ENCODE data around the gene TBC1D1. TPM values are rescaled to one million over a fixed set of nuclear protein-coding genes. Genes with fewer than 3 reads are reported as not detected.

TBC1D1 gene
- polyA plus RNA-seq, 3 donors from 2014 or later: 15.2 to 33.3 (median 18.0) TPM

GRCh38 chr4:38040619-38041018 lies 149.7 kb downstream of the TBC1D1 start:
- H3K4me1 Mint-ChIP-seq: no peaks in the 10 kb centered on the region
- H3K36me3 Mint-ChIP-seq: peaks cover 25 to 44% (median 32%) of the 10 kb centered on the region in 3 donors
- DNase-seq: no peak
- H3K9me3 Mint-ChIP-seq: no peaks in the 10 kb centered on the region
- no peak overlapping the region for H3K4me3 Mint-ChIP-seq
- H3K27me3 Mint-ChIP-seq (ENCODE audit: low read depth in 3 of 3): peaks cover 0 to 3% (median 0%) of the 10 kb centered on the region in 3 donors
- no peak overlapping the region for H3K27ac Mint-ChIP-seq

GRCh38 chr4:38044060-38044459 lies 153.2 kb downstream of the TBC1D1 start:
- DNase-seq: no peak
- Mint-ChIP-seq H3K9me3 (no peaks in the 10 kb centered on the region), H3K4me3 (no peak overlapping the region), H3K27me3 (ENCODE audit: low read depth in 3 of 3) (peaks cover 0 to 3% (median 0%) of the 10 kb centered on the region in 3 donors), H3K4me1 (no peaks in the 10 kb centered on the region), H3K27ac (no peak overlapping the region), H3K36me3 (peaks cover 17 to 49% (median 35%) of the 10 kb centered on the region in 3 donors)

GRCh38 chr4:38045289-38045988 lies 154.6 kb downstream of the TBC1D1 start:
- Mint-ChIP-seq H3K27ac (no peak overlapping the region), H3K27me3 (ENCODE audit: low read depth in 3 of 3) (peaks cover 0 to 6% (median 0%) of the 10 kb centered on the region in 3 donors), H3K4me1 (no peaks in the 10 kb centered on the region), H3K9me3 (no peaks in the 10 kb centered on the region), H3K4me3 (no peak overlapping the region), H3K36me3 (peaks cover 17 to 56% (median 38%) of the 10 kb centered on the region in 3 donors)
- no peak for DNase-seq

GRCh38 chr4:38046727-38047489 lies 156.0 kb downstream of the TBC1D1 start:
- Mint-ChIP-seq H3K4me1 (no peaks in the 10 kb centered on the region), H3K9me3 (no peaks in the 10 kb centered on the region), H3K4me3 (no peak overlapping the region), H3K27me3 (ENCODE audit: low read depth in 3 of 3) (peaks cover 0 to 6% (median 0%) of the 10 kb centered on the region in 3 donors), H3K36me3 (peaks cover 17 to 58% (median 40%) of the 10 kb centered on the region in 3 donors), H3K27ac (no peak overlapping the region)
- DNase-seq: no peak

GRCh38 chr4:38049545-38050170 lies 158.8 kb downstream of the TBC1D1 start:
- no peaks in the 10 kb centered on the region for H3K9me3 Mint-ChIP-seq
- peaks cover 0 to 7% (median 0%) of the 10 kb centered on the region in 3 donors for H3K27me3 Mint-ChIP-seq (ENCODE audit: low read depth in 3 of 3)
- H3K36me3 Mint-ChIP-seq: peaks cover 16 to 50% (median 34%) of the 10 kb centered on the region in 3 donors
- H3K27ac Mint-ChIP-seq: peak overlapping the region in 1 of 6 donors; percentile 62
- DNase-seq: no peak
- H3K4me3 Mint-ChIP-seq: no peak overlapping the region
- no peaks in the 10 kb centered on the region for H3K4me1 Mint-ChIP-seq

- no peak for DNase-seq
- Mint-ChIP-seq H3K4me3 (no peak overlapping the region), H3K27me3 (ENCODE audit: low read depth in 3 of 3) (peaks cover 0 to 9% (median 0%) of the 10 kb centered on the region in 3 donors), H3K4me1 (no peaks in the 10 kb centered on the region), H3K9me3 (no peaks in the 10 kb centered on the region), H3K27ac (no peak overlapping the region), H3K36me3 (peaks cover 14 to 51% (median 30%) of the 10 kb centered on the region in 3 donors)
These were observed 159.9 kb downstream of the TBC1D1 start for GRCh38 chr4:38050560-38051350.

GRCh38 chr4:38055566-38055965 lies 164.7 kb downstream of the TBC1D1 start:
- no peak for DNase-seq
- Mint-ChIP-seq H3K9me3 (no peaks in the 10 kb centered on the region), H3K27me3 (ENCODE audit: low read depth in 3 of 3) (peaks cover 0 to 6% (median 2%) of the 10 kb centered on the region in 3 donors), H3K4me3 (no peak overlapping the region), H3K27ac (no peak overlapping the region), H3K4me1 (no peaks in the 10 kb centered on the region), H3K36me3 (peaks cover 15 to 57% (median 36%) of the 10 kb centered on the region in 3 donors)

GRCh38 chr4:38056011-38056685 lies 165.3 kb downstream of the TBC1D1 start:
- no peak overlapping the region for H3K27ac Mint-ChIP-seq
- peaks cover 15 to 57% (median 31%) of the 10 kb centered on the region in 3 donors for H3K36me3 Mint-ChIP-seq
- no peak overlapping the region for H3K4me3 Mint-ChIP-seq
- peaks cover 0 to 6% (median 2%) of the 10 kb centered on the region in 3 donors for H3K27me3 Mint-ChIP-seq (ENCODE audit: low read depth in 3 of 3)
- no peaks in the 10 kb centered on the region for H3K9me3 Mint-ChIP-seq
- no peak for DNase-seq
- no peaks in the 10 kb centered on the region for H3K4me1 Mint-ChIP-seq

GRCh38 chr4:38058151-38058550 lies 167.3 kb downstream of the TBC1D1 start:
- Mint-ChIP-seq H3K27ac (no peak overlapping the region), H3K36me3 (peaks cover 13 to 56% (median 27%) of the 10 kb centered on the region in 3 donors), H3K4me1 (peaks cover 12 to 16% of the 10 kb centered on the region in 2 donors), H3K9me3 (no peaks in the 10 kb centered on the region), H3K27me3 (ENCODE audit: low read depth in 3 of 3) (peaks cover 0 to 5% (median 2%) of the 10 kb centered on the region in 3 donors), H3K4me3 (no peak overlapping the region)
- no peak for DNase-seq

- Mint-ChIP-seq H3K27ac (peak overlapping the region in 1 of 6 donors; percentile 12), H3K4me3 (no peak overlapping the region), H3K9me3 (no peaks in the 10 kb centered on the region), H3K27me3 (ENCODE audit: low read depth in 3 of 3) (peaks cover 0 to 2% (median 2%) of the 10 kb centered on the region in 3 donors), H3K4me1 (peaks cover 12 to 16% of the 10 kb centered on the region in 2 donors), H3K36me3 (peaks cover 4 to 41% (median 25%) of the 10 kb centered on the region in 3 donors)
- no peak for DNase-seq
These were observed 170.0 kb downstream of the TBC1D1 start for GRCh38 chr4:38060829-38061431.

GRCh38 chr4:38062088-38062775 lies 171.3 kb downstream of the TBC1D1 start:
- Mint-ChIP-seq H3K4me3 (peak overlapping the region; percentile 74 to 94 (median 90)), H3K9me3 (no peaks in the 10 kb centered on the region), H3K27ac (peak overlapping the region in 4 of 6 donors; percentile 61 to 92 (median 78)), H3K4me1 (peaks cover 12 to 16% of the 10 kb centered on the region in 2 donors), H3K36me3 (peaks cover 0 to 32% (median 21%) of the 10 kb centered on the region in 3 donors), H3K27me3 (ENCODE audit: low read depth in 3 of 3) (peaks cover 0 to 2% (median 2%) of the 10 kb centered on the region in 3 donors)
- peak; percentile 53 to 58 (median 57) for DNase-seq

- no peaks in the 10 kb centered on the region for H3K9me3 Mint-ChIP-seq
- peak overlapping the region in 2 of 5 donors; percentile 8 to 94 for H3K4me3 Mint-ChIP-seq
- DNase-seq: no peak
- peak overlapping the region in 2 of 6 donors; percentile 19 to 36 for H3K27ac Mint-ChIP-seq
- peaks cover 0 to 27% (median 21%) of the 10 kb centered on the region in 3 donors for H3K36me3 Mint-ChIP-seq
- peaks cover 12 to 16% of the 10 kb centered on the region in 2 donors for H3K4me1 Mint-ChIP-seq
- H3K27me3 Mint-ChIP-seq (ENCODE audit: low read depth in 3 of 3): peaks cover 0 to 2% (median 2%) of the 10 kb centered on the region in 3 donors
These were observed 171.9 kb downstream of the TBC1D1 start for GRCh38 chr4:38062776-38063097.
